K562 (cell line): Measurements from ENCODE around the gene RNASEH2C. TPM values are rescaled to one million over a fixed set of nuclear protein-coding genes. Genes with fewer than 3 reads are reported as not detected.

Experiments
- ATAC-seq: fragments of 200-7000 bp; cut with Tn5 transposase; 3 replicates; pipeline ENCODE4 v1.9.1; 2020; ENCODE audit warnings: moderate library complexity
- BruUV-seq: library from RNA; stranded (reverse); fragments of 400-500 nt; replicated peaks from 2 replicates; lab custom pipeline; 2021; lab: Mats Ljungman, UMichigan
- CTCF ChIA-PET: fragments of 300-600 bp; formaldehyde crosslinking; extraction: SDS; loops from one replicate; lab custom pipeline; 2021; ENCODE audit warnings: low intra/inter-chr PET ratio; lab: Yijun Ruan, JAX
- POLR2A ChIA-PET: fragments of 300-600, 350-650 bp; sonication (Branson Sonifier 250); formaldehyde crosslinking; extraction: SDS; loops from one replicate; lab custom pipeline; 2021; ENCODE audit warnings: antibody characterized with exemption, inconsistent platforms; lab: Yijun Ruan, JAX
- DNase-seq, 4 experiments: peaks; one replicate each; pipeline versions ENCODE4 v3.0.0 to v3.0.0-alpha.2; 2011 to 2018; ENCODE audit warnings: low spot score in 3 of 4, mixed read lengths in 3 of 4; ENCODE audit errors: extremely low read depth in 1 of 4
- FAIRE-seq: peaks from 2 replicates; lab custom pipeline; 2011; peaks lifted over from hg19 to GRCh38; lab: Jason Lieb, UNC
- H2AFZ ChIP-seq: 2 replicates; pipeline ENCODE4 v1.6.0; 2011; ENCODE audit warnings: low read depth, low read length, control low read depth, inconsistent platforms
- H3K27ac ChIP-seq: fragments of 200-600 bp; 3 replicates; pipeline ENCODE4 v1.8.0; 2011; ENCODE audit warnings: low read depth, mild to moderate bottlenecking, control low read depth, inconsistent platforms, low read length, moderate library complexity, mixed read lengths; ENCODE audit errors: extremely low read depth
- H3K27me3 ChIP-seq, 2 experiments: fragments of 300-600 bp in 1 of 2; 2 replicates in 1 of 2; 3 replicates in 1 of 2; pipeline versions ENCODE4 v1.6.0 to v1.8.0; 2011; ENCODE audit warnings: inconsistent platforms in 2 of 2, low read length in 2 of 2, mild to moderate bottlenecking in 1 of 2, mixed read lengths in 1 of 2, moderate library complexity in 1 of 2; ENCODE audit not compliant: control insufficient read depth in 2 of 2, insufficient read depth in 2 of 2
- H3K36me3 ChIP-seq: fragments of 300-600 bp; 3 replicates; pipeline ENCODE4 v1.8.0; 2011; ENCODE audit warnings: mild to moderate bottlenecking, low read length, inconsistent platforms; ENCODE audit not compliant: control insufficient read depth, insufficient read depth
- H3K4me1 ChIP-seq, 2 experiments: fragments of 200-600 bp in 1 of 2; replicated peaks in 1 of 2; 2 replicates in 1 of 2; 3 replicates in 1 of 2; pipeline versions ENCODE4 v1.5.1 to v1.8.0; 2011; ENCODE audit warnings: inconsistent platforms in 2 of 2, low read length in 2 of 2, mild to moderate bottlenecking in 1 of 2, mixed read lengths in 1 of 2, moderate library complexity in 1 of 2; ENCODE audit not compliant: control insufficient read depth in 2 of 2, insufficient read depth in 2 of 2
- H3K4me2 ChIP-seq: 2 replicates; pipeline ENCODE4 v1.6.1; 2011; ENCODE audit warnings: low read length, control low read depth, inconsistent platforms, mixed read lengths; ENCODE audit not compliant: insufficient read depth
- H3K4me3 ChIP-seq: fragments of 200-600 bp; sonication (generic), shearing (Covaris generic); 2 replicates; pipeline ENCODE4 v1.5.1; 2016; ENCODE audit warnings: control low read depth, inconsistent platforms
- H3K79me2 ChIP-seq: fragments of 200-600 bp; 3 replicates; pipeline ENCODE4 v1.8.0; 2011; ENCODE audit warnings: low read length, inconsistent platforms; ENCODE audit not compliant: control insufficient read depth, insufficient read depth
- H3K9ac ChIP-seq, 2 experiments: 2 replicates each; pipeline versions ENCODE4 v1.6.0 to v1.6.1; 2011; ENCODE audit warnings: low read depth in 2 of 2, low read length in 2 of 2, control low read depth in 1 of 2, inconsistent platforms in 1 of 2, mild to moderate bottlenecking in 1 of 2, mixed read lengths in 1 of 2; ENCODE audit not compliant: insufficient read depth in 1 of 2
- H3K9me1 ChIP-seq: one replicate; pipeline ENCODE4 v1.6.0; 2011; ENCODE audit warnings: inconsistent platforms, mild to moderate bottlenecking, low read length, moderate library complexity; ENCODE audit not compliant: control insufficient read depth, insufficient read depth
- H3K9me3 ChIP-seq: replicated peaks from 2 replicates; pipeline ENCODE4 v1.5.1; 2011; ENCODE audit warnings: low read depth, low read length, inconsistent platforms; ENCODE audit not compliant: control insufficient read depth, insufficient read depth
- H4K20me1 ChIP-seq: replicated peaks from 2 replicates; pipeline ENCODE4 v1.6.1; 2011; ENCODE audit warnings: low read length, inconsistent platforms, mixed read lengths; ENCODE audit not compliant: control insufficient read depth, insufficient read depth
- ATF1 ChIP-seq, 2 experiments: fragments of 450-650 bp in 1 of 2; IDR thresholded peaks; 2 replicates each; pipeline ENCODE4 v1.6.1; 2016; ENCODE audit warnings: missing compliant biosample characterization in 1 of 2, missing genetic modification characterization in 1 of 2
- ATF7 ChIP-seq: fragments of 450-650 bp; IDR thresholded peaks from 2 replicates; pipeline ENCODE4 v1.7.1; 2014; ENCODE audit warnings: mild to moderate bottlenecking, moderate library complexity
- CBFA2T3 ChIP-seq: fragments of 450-650 bp; IDR thresholded peaks from 2 replicates; pipeline ENCODE4 v1.6.1; 2017
- DPF2 ChIP-seq: fragments of 450-650 bp; IDR thresholded peaks from 2 replicates; pipeline ENCODE4 v1.6.1; 2016
- FOXM1 ChIP-seq, 2 experiments: fragments of 450-650 bp in 1 of 2; sonication (generic) in 1 of 2; formaldehyde crosslinking in 1 of 2; IDR thresholded peaks; 2 replicates each; pipeline versions ENCODE4 v1.6.1 to v1.9.0; 2017 to 2022; ENCODE audit warnings: low read depth in 2 of 2, mild to moderate bottlenecking in 2 of 2, missing genetic modification reagents in 1 of 2, moderate library complexity in 1 of 2
- GATA2 ChIP-seq: sonication (generic); formaldehyde crosslinking; IDR thresholded peaks from 2 replicates; pipeline ENCODE4 v1.4.0; 2020; ENCODE audit warnings: mild to moderate bottlenecking, missing genetic modification reagents
- NFRKB ChIP-seq: fragments of 450-650 bp; IDR thresholded peaks from 2 replicates; pipeline ENCODE4 v1.6.1; 2016; ENCODE audit warnings: low read depth
- NR2C1 ChIP-seq, 2 experiments: fragments of 450-650 bp; IDR thresholded peaks; 2 replicates each; pipeline ENCODE4 v1.6.1; 2017; ENCODE audit warnings: mild to moderate bottlenecking in 2 of 2, antibody characterized with exemption in 1 of 2, inconsistent platforms in 1 of 2, missing compliant biosample characterization in 1 of 2, missing genetic modification characterization in 1 of 2
- PHF8 ChIP-seq: fragments of 200-600 bp; sonication (generic); IDR thresholded peaks from 2 replicates; pipeline ENCODE4 v1.6.1; 2012; ENCODE audit warnings: mixed run types, mild to moderate bottlenecking, inconsistent platforms, low read length, moderate library complexity, borderline replicate concordance
- POLR2A ChIP-seq: fragments of 450-650 bp; conservative IDR thresholded peaks from 2 replicates; pipeline ENCODE4 v1.6.1; 2016
- POLR2B ChIP-seq: fragments of 450-650 bp; IDR thresholded peaks from 2 replicates; pipeline ENCODE4 v1.6.1; 2018; ENCODE audit warnings: low read depth; ENCODE audit not compliant: partially characterized antibody
- ZNF589 ChIP-seq: fragments of 200-800 bp; sonication (Bioruptor generic); IDR thresholded peaks from 2 replicates; pipeline ENCODE4 v1.6.1; 2016; ENCODE audit warnings: low read depth, missing genetic modification characterization, missing compliant biosample characterization
- WGBS: fragments of 100-300 bp; shearing (Covaris generic); methylation state at CpG from one replicate; pipeline ENCODE4 v1.1.6; 2016; ENCODE audit warnings: low coverage, mixed read lengths; ENCODE audit not compliant: insufficient coverage; ENCODE audit errors: missing lambda C conversion rate; 5-methylcytosine and 5-hydroxymethylcytosine counted together
- in situ Hi-C: fragments of 300-500 bp; cut with MboI; formaldehyde crosslinking; loops from 4 replicates; pipeline ENCODE4 v1.15.0; 2018; ENCODE audit warnings: inconsistent platforms, mixed read lengths
- intact Hi-C: fragments of 100-400 bp; cut with micrococcal nuclease; formaldehyde crosslinking; loops from 2 replicates; pipeline ENCODE4 v1.14.2; 2022
- polyA plus RNA-seq, 8 experiments: library from polyadenylated mRNA; depleted of rRNA in 4 of 8; stranded (reverse) in 5 of 8; unstranded in 3 of 8; fragments of >200 nt; fragmentation: Nextera tagmentation in 2 of 8; fragmentation: Illumina TruSeq in 1 of 8; extraction: Ambion mirVana in 2 of 8; extraction: Trizol in 1 of 8; gene quantifications; 2 replicates each; pipeline versions ENCODE4 v1.2.1 to v1.2.3, GENCODE V29; 2011 to 2014; ENCODE audit warnings: inconsistent platforms in 1 of 8, missing spikeins in 1 of 8
- total RNA-seq, 7 experiments: library from RNA; depleted of rRNA in 6 of 7; stranded (reverse); fragments of >200 nt in 6 of 7; fragmentation: Illumina TruSeq in 2 of 7; extraction: Trizol in 2 of 7; gene quantifications; 2 replicates each; pipeline versions ENCODE4 v1.2.1 to v1.2.3, GENCODE V29; 2011 to 2021; ENCODE audit warnings: low replicate concordance in 1 of 7
- TF ChIP-seq, protein P1 (sequence below): fragments of 450-650 bp; conservative IDR thresholded peaks from 2 replicates; pipeline ENCODE4 v1.6.1; 2016; ENCODE audit warnings: missing genetic modification characterization, low read depth, mild to moderate bottlenecking, missing compliant biosample characterization, moderate library complexity
- TF ChIP-seq, protein P2 (sequence below): fragments of 450-650 bp; formaldehyde crosslinking; IDR thresholded peaks from 2 replicates; pipeline ENCODE4 v1.4.0; 2022; ENCODE audit warnings: missing genetic modification characterization
- TF ChIP-seq, protein P3 (sequence below): fragments of 450-650 bp; IDR thresholded peaks from 2 replicates; pipeline ENCODE4 v1.6.1; 2017; ENCODE audit warnings: antibody characterized with exemption, mild to moderate bottlenecking

RNASEH2C gene
- total and polyA plus RNA-seq, 9 of the 15 experiments (the other 6 are each of a cell fraction or from before 2014, with no cell fraction given): 5.4 to 78.2 (median 15.6) TPM

DNA sequence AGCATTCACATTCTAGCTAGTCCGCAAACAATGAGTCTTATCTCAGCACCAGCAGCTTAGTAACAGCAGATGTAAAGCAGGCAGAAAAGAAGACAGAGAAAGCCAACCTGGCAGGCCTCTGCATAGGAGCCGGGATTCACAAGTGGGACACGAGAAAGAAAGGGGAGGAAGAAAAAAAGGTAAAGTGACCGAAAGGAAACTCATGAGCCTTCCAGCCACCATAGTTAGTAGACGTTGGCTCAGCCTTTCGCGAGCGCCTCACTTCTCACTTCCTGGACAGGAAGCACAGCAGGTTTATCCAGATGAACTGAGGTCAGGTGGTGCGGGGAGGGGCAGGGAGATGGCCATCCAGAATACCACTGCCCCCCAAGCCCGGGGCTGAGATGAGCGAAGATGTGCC lies 28.2 kb downstream of the RNASEH2C start:
- no peaks in the 10 kb centered on the region for H3K27me3 ChIP-seq
- H3K4me2 ChIP-seq: peak overlapping the region; percentile 74
- H3K9me3 ChIP-seq: no peaks in the 10 kb centered on the region
- ATAC-seq (peak; percentile 90), FAIRE-seq (peak; percentile 70), DNase-seq (peak; percentile 36 to 76 (median 50))
- H3K79me2 ChIP-seq: no peaks in the 10 kb centered on the region
- no TSS peak for BruUV-seq
- ChIA-PET CTCF (interaction anchor here (1.1 kb wide), 1 partner anchor 296 kb away, joined by 3 read pairs; no protein-coding TSS in a partner anchor), POLR2A (interaction anchor here (0.6 to 1.4 kb wide), 8 partner anchors 9 to 300 kb away, joined by 3 to 4 read pairs (median 3); partner anchors contain the start of genes RELA and RNASEH2C)
- in situ Hi-C loops (no loop called here), intact Hi-C loops (no loop called here)
- H3K4me3 ChIP-seq: peak overlapping the region; percentile 7; the same call in 1 of the 2 replicates
- peak overlapping the region; percentile 96 for H2AFZ ChIP-seq
- H4K20me1 ChIP-seq: no peaks in the 10 kb centered on the region
- H3K27ac ChIP-seq: peak overlapping the region; percentile 82
- no peaks in the 10 kb centered on the region for H3K36me3 ChIP-seq
- peaks cover 10 to 14% of the 10 kb centered on the region in 2 experiments; a peak in 3 of 5 replicates for H3K4me1 ChIP-seq
- peak overlapping the region; percentile 23 to 60; a peak in 3 of 4 replicates for H3K9ac ChIP-seq
- 8% methylated on average over 10 of the region's 11 CpGs for WGBS
- H3K9me1 ChIP-seq: no peaks in the 10 kb centered on the region
- TF ChIP-seq CBFA2T3: peak; percentile 55
- TF ChIP-seq DPF2: peak; percentile 71
- TF ChIP-seq, protein P1, sequence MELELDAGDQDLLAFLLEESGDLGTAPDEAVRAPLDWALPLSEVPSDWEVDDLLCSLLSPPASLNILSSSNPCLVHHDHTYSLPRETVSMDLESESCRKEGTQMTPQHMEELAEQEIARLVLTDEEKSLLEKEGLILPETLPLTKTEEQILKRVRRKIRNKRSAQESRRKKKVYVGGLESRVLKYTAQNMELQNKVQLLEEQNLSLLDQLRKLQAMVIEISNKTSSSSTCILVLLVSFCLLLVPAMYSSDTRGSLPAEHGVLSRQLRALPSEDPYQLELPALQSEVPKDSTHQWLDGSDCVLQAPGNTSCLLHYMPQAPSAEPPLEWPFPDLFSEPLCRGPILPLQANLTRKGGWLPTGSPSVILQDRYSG (tag): peak; percentile 73; the same call in 1 of the 2 replicates
- TF ChIP-seq FOXM1 (IDR thresholded peaks at IDR 0.05; ENCODE audit: low read depth): peak; percentile 43; the same call in 1 of the 2 replicates
- TF ChIP-seq FOXM1 (CRISPR knock-in tag; IDR thresholded peaks at IDR 0.05; ENCODE audit: low read depth): no peak
- TF ChIP-seq ZNF589 (CRISPR knock-in tag): peak; percentile 66; the same call in 1 of the 2 replicates
- TF ChIP-seq POLR2B: peak; percentile 64
- peak; percentile 74 for TF ChIP-seq POLR2A
- TF ChIP-seq, protein P2, sequence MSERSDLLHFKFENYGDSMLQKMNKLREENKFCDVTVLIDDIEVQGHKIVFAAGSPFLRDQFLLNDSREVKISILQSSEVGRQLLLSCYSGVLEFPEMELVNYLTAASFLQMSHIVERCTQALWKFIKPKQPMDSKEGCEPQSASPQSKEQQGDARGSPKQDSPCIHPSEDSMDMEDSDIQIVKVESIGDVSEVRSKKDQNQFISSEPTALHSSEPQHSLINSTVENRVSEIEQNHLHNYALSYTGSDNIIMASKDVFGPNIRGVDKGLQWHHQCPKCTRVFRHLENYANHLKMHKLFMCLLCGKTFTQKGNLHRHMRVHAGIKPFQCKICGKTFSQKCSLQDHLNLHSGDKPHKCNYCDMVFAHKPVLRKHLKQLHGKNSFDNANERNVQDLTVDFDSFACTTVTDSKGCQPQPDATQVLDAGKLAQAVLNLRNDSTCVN (CRISPR knock-in tag): no peak
- TF ChIP-seq ATF1 (CRISPR knock-in tag; IDR thresholded peaks at IDR 0.05): no peak
- TF ChIP-seq ATF1 (tag; IDR thresholded peaks at IDR 0.05): 0 out of 2 replicates have a peak, but pooled peaks have one; percentile 30
- no peak for TF ChIP-seq NR2C1 (IDR thresholded peaks at IDR 0.05)
- TF ChIP-seq NR2C1 (tag; IDR thresholded peaks at IDR 0.05): peak; percentile 54; the same call in 1 of the 2 replicates
- peak; percentile 48; the same call in 1 of the 2 replicates for TF ChIP-seq NFRKB
- TF ChIP-seq ATF7: peak; percentile 12; the same call in 1 of the 2 replicates
- peak; percentile 41; the same call in 1 of the 2 replicates for TF ChIP-seq PHF8
- TF ChIP-seq, protein P3, sequence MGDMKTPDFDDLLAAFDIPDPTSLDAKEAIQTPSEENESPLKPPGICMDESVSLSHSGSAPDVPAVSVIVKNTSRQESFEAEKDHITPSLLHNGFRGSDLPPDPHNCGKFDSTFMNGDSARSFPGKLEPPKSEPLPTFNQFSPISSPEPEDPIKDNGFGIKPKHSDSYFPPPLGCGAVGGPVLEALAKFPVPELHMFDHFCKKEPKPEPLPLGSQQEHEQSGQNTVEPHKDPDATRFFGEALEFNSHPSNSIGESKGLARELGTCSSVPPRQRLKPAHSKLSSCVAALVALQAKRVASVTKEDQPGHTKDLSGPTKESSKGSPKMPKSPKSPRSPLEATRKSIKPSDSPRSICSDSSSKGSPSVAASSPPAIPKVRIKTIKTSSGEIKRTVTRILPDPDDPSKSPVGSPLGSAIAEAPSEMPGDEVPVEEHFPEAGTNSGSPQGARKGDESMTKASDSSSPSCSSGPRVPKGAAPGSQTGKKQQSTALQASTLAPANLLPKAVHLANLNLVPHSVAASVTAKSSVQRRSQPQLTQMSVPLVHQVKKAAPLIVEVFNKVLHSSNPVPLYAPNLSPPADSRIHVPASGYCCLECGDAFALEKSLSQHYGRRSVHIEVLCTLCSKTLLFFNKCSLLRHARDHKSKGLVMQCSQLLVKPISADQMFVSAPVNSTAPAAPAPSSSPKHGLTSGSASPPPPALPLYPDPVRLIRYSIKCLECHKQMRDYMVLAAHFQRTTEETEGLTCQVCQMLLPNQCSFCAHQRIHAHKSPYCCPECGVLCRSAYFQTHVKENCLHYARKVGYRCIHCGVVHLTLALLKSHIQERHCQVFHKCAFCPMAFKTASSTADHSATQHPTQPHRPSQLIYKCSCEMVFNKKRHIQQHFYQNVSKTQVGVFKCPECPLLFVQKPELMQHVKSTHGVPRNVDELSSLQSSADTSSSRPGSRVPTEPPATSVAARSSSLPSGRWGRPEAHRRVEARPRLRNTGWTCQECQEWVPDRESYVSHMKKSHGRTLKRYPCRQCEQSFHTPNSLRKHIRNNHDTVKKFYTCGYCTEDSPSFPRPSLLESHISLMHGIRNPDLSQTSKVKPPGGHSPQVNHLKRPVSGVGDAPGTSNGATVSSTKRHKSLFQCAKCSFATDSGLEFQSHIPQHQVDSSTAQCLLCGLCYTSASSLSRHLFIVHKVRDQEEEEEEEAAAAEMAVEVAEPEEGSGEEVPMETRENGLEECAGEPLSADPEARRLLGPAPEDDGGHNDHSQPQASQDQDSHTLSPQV: peak; percentile 88
- peak; percentile 43; the same call in 1 of the 2 replicates for TF ChIP-seq GATA2 (CRISPR knock-in tag)
